Stimulated activated naive CD8-positive, alpha-beta T cell treated with anti-CD3 and anti-CD28 coated beads, Interleukin-15, Interleukin-2, amounts not matched to agents 100 ng/mL and 50 ng/mL, for 24 hours (primary cell): ENCODE data around the gene ZFP64.
"Not testable (repeated sequence)": the region's sequence is repeated elsewhere in the genome, so short reads cannot be mapped to it uniquely, and the experiment has no call there.

ENCODE experiments used
- H3K27ac Mint-ChIP-seq: one replicate; pipeline ENCODE4 v1.8.0; 2021; ENCODE audit warnings: mild to moderate bottlenecking, mixed read lengths
- H3K27me3 Mint-ChIP-seq: one replicate; pipeline ENCODE4 v1.8.0; 2021; ENCODE audit warnings: mixed read lengths
- H3K36me3 Mint-ChIP-seq: one replicate; pipeline ENCODE4 v1.8.0; 2021; ENCODE audit warnings: low read depth, mixed read lengths
- H3K4me1 Mint-ChIP-seq: one replicate; pipeline ENCODE4 v1.8.0; 2021; ENCODE audit warnings: low read depth, mixed read lengths
- H3K4me3 Mint-ChIP-seq: one replicate; pipeline ENCODE4 v1.8.0; 2021; ENCODE audit warnings: mild to moderate bottlenecking, mixed read lengths
- H3K9me3 Mint-ChIP-seq: one replicate; pipeline ENCODE4 v1.8.0; 2021; ENCODE audit warnings: mixed read lengths

ZFP64 gene

GRCh38 chr20:52213995-52214394 is 22.4 kb upstream of the ZFP64 start:
- Mint-ChIP-seq H3K27ac (no peak overlapping the region), H3K9me3 (peaks cover 18% of the 10 kb centered on the region), H3K4me1 (no peaks in the 10 kb centered on the region), H3K4me3 (no peak overlapping the region), H3K27me3 (peaks cover 45% of the 10 kb centered on the region), H3K36me3 (peaks cover 5% of the 10 kb centered on the region)

DNA sequence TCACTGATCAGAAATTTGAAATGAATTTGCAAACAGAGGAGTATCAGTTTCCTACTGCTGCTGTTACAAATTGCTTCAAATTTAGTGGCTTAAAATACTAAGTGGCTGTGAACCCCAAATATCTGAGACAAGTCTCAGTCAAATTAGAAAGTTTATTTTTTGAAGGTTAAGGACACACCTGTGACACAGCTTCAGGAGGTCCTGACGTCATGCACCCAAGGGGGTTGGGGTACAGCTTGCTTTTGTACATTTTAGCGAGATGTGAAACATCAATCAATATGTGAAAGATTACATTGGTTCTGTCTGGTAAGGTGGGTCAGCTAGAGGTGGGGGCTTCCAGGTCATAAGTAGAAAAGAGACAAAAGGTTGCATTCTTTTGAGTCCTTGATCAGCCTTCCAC is 21.4 kb upstream of the ZFP64 start:
- Mint-ChIP-seq H3K27ac (no peak overlapping the region), H3K27me3 (peaks cover 48% of the 10 kb centered on the region)

DNA sequence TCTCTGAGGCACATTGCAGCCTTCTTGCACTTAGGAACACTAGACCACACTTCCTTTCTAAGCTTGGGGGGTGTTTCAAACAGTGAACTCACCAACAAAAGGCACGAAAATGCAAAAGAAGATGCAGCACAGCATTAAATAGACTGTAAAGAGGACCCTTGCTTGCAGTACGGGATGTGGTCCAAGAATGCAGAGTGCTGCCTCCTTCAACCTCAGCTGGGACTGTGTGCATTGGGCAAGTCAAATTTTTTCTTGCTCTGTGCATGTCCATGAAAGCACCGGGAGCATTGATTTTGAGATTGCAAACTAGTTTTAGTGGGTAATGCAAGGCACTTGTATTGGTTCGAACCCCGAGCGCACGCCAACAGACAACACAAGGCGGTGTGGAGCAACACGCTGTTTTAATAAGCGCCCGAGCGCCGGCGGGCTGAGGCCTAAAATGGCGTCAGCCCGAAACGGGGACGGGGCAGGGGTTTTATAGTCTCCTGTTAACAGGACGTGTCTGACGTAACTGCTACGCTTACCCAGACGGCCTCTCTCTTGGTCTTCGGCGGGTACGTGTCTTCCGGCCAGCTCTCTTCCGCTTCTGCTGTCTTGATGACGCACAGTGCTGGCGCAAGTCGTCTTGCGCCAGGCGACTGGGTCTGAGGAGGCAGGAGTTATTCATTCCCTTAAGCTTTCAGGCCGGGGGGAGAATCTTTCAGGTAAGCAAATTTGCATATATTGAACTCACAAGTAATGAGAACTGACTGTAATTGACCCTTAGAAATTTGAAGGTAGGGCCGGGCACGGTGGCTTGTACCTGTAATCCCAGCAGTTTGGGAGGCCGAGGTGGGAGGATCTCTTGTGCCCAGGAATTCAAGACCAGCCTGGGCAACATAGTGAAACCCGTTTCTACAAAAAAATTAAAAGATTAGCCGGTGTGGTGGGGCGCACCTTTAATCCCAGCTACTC is 18.7 kb upstream of the ZFP64 start:
- peaks cover 10% of the 10 kb centered on the region for H3K9me3 Mint-ChIP-seq
- H3K4me1 Mint-ChIP-seq = no peaks in the 10 kb centered on the region
- peaks cover 5% of the 10 kb centered on the region for H3K36me3 Mint-ChIP-seq
- no peak overlapping the region for H3K27ac Mint-ChIP-seq
- peaks cover 48% of the 10 kb centered on the region for H3K27me3 Mint-ChIP-seq
- no peak overlapping the region for H3K4me3 Mint-ChIP-seq

More for the DNA sequence above, 21.4 kb upstream of the ZFP64 start:
- Mint-ChIP-seq H3K4me3 (no peak overlapping the region), H3K9me3 (peaks cover 18% of the 10 kb centered on the region), H3K4me1 (no peaks in the 10 kb centered on the region), H3K36me3 (peaks cover 5% of the 10 kb centered on the region)

- Mint-ChIP-seq H3K9me3 (peaks cover 10% of the 10 kb centered on the region), H3K27ac (no peak overlapping the region), H3K27me3 (peaks cover 41% of the 10 kb centered on the region), H3K4me3 (no peak overlapping the region), H3K4me1 (no peaks in the 10 kb centered on the region), H3K36me3 (peaks cover 5% of the 10 kb centered on the region)
These were observed 17.6 kb upstream of the ZFP64 start for GRCh38 chr20:52209154-52209571.

- Mint-ChIP-seq H3K27me3 (peaks cover 23% of the 10 kb centered on the region), H3K27ac (no peak overlapping the region), H3K4me1 (no peaks in the 10 kb centered on the region), H3K36me3 (peaks cover 5% of the 10 kb centered on the region), H3K9me3 (peaks cover 10% of the 10 kb centered on the region), H3K4me3 (no peak overlapping the region)
These were observed 15.6 kb upstream of the ZFP64 start for GRCh38 chr20:52207020-52207810.

GRCh38 chr20:52204136-52204535 is 12.6 kb upstream of the ZFP64 start:
- H3K4me3 Mint-ChIP-seq = no peak overlapping the region
- no peaks in the 10 kb centered on the region for H3K4me1 Mint-ChIP-seq
- no peaks in the 10 kb centered on the region for H3K36me3 Mint-ChIP-seq
- no peak overlapping the region for H3K27ac Mint-ChIP-seq
- H3K27me3 Mint-ChIP-seq = peaks cover 13% of the 10 kb centered on the region
- H3K9me3 Mint-ChIP-seq = no peaks in the 10 kb centered on the region

GRCh38 chr20:52201395-52201794 is 9.8 kb upstream of the ZFP64 start:
- Mint-ChIP-seq H3K27ac (no peak overlapping the region), H3K27me3 (no peaks in the 10 kb centered on the region), H3K9me3 (no peaks in the 10 kb centered on the region)

DNA sequence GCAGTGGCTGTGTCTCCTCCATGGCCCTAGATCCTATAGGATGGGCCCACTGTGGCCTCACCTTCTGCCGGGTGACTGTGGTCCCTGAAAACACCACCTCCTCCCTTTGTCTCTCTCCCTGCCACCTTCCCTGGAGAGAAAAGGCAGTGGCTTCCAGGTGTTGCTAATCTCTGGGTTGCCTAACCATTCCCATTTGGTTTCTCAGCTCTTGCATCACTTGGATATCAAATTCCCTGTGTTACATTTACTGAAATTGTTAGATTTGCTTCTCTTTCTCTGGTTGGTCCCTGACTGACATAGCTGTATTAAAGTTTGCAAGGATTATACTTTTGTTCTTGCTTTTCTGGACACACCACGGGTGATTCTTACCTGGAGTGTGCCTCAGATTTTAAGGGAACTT is 9.3 kb upstream of the ZFP64 start:
- Mint-ChIP-seq H3K4me1 (no peaks in the 10 kb centered on the region), H3K27ac (no peak overlapping the region)

More at GRCh38 chr20:52201395-52201794, 9.8 kb upstream of the ZFP64 start:
- no peak overlapping the region for H3K4me3 Mint-ChIP-seq
- no peaks in the 10 kb centered on the region for H3K36me3 Mint-ChIP-seq
- no peaks in the 10 kb centered on the region for H3K4me1 Mint-ChIP-seq

GRCh38 chr20:52196845-52197244 is 5.3 kb upstream of the ZFP64 start:
- peaks cover 10% of the 10 kb centered on the region for H3K4me1 Mint-ChIP-seq
- no peaks in the 10 kb centered on the region for H3K9me3 Mint-ChIP-seq
- no peak overlapping the region for H3K4me3 Mint-ChIP-seq
- no peak overlapping the region for H3K27ac Mint-ChIP-seq
- no peaks in the 10 kb centered on the region for H3K36me3 Mint-ChIP-seq
- H3K27me3 Mint-ChIP-seq = no peaks in the 10 kb centered on the region

More for the DNA sequence above, 9.3 kb upstream of the ZFP64 start:
- Mint-ChIP-seq H3K36me3 (no peaks in the 10 kb centered on the region), H3K9me3 (no peaks in the 10 kb centered on the region), H3K4me3 (no peak overlapping the region), H3K27me3 (no peaks in the 10 kb centered on the region)

GRCh38 chr20:52193886-52194545 is 2.4 kb upstream of the ZFP64 start:
- no peak overlapping the region for H3K4me3 Mint-ChIP-seq

DNA sequence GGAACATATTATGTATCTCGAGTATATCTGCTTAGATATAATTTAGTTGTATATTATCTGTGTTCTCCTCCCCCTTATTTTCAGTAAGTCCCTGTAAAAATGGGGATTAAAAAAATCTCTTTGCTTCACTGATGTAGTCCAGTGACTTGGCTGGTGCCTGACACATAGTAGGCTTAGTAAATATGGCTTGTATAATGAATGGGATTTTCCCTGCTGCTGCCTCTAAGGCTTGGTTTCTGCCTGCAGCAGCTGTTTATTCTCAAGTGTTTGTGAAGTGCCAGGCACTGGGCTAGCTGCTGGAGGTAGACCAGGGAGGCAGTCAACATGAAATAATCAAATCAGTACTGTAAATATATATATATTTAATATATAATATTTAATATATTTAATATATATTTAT is 1.6 kb upstream of the ZFP64 start:
- H3K36me3 Mint-ChIP-seq = no peaks in the 10 kb centered on the region
- peaks cover 23% of the 10 kb centered on the region for H3K4me1 Mint-ChIP-seq
- H3K27ac Mint-ChIP-seq = no peak overlapping the region
- no peaks in the 10 kb centered on the region for H3K9me3 Mint-ChIP-seq
- H3K4me3 Mint-ChIP-seq = peak overlapping the region; percentile 79
- H3K27me3 Mint-ChIP-seq = no peaks in the 10 kb centered on the region

More at GRCh38 chr20:52193886-52194545, 2.4 kb upstream of the ZFP64 start:
- Mint-ChIP-seq H3K9me3 (no peaks in the 10 kb centered on the region), H3K27ac (no peak overlapping the region), H3K4me1 (peaks cover 23% of the 10 kb centered on the region), H3K27me3 (no peaks in the 10 kb centered on the region), H3K36me3 (no peaks in the 10 kb centered on the region)

- peak overlapping the region; percentile 79 for H3K4me3 Mint-ChIP-seq
- H3K9me3 Mint-ChIP-seq, H3K36me3 Mint-ChIP-seq, H3K27me3 Mint-ChIP-seq: not testable (repeated sequence)
- H3K27ac Mint-ChIP-seq = peak overlapping the region; percentile 78
- H3K4me1 Mint-ChIP-seq = peaks cover 23% of the 10 kb centered on the region
These were observed 1.1 kb upstream of the ZFP64 start for GRCh38 chr20:52192719-52193007.

- H3K27ac Mint-ChIP-seq = peak overlapping the region; percentile 78
- H3K4me3 Mint-ChIP-seq = peak overlapping the region; percentile 79
- no peaks in the 10 kb centered on the region for H3K9me3 Mint-ChIP-seq
- no peaks in the 10 kb centered on the region for H3K27me3 Mint-ChIP-seq
- peaks cover 23% of the 10 kb centered on the region for H3K4me1 Mint-ChIP-seq
- H3K36me3 Mint-ChIP-seq = peaks cover 4% of the 10 kb centered on the region
These were observed 538 bp upstream of the ZFP64 start for GRCh38 chr20:52191916-52192718.

DNA sequence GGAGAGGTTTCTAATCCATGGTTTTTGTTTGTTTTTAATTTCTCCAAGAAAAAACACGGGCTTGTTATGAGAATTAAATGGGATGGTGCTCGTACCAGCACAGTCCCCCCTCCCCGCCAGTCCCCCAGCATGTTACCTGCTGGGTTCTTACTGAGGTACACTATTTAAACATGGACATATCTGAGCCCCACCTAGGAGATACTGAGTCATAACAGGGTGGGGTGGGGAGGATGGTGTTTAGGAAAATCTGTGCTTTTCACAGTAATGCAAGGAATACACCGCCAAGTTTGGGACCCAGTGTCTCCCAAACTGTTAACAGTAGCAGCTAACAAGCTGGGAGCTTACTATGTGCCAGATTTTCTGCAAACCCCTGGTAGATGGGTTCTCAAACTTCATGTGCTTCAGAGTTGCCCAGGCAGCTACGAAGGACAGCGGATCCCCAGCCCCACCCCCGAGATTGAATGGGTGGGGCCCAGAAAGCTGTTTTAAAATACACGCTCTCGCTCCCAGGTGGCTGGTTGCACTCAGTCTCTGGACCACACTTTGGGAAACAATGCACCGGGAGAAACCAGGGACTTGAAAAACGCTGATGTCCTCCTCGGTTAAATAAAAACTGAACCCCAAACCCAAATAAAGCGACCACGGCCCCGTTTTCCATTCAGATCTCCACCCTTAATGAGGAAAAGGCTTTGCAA is 995 bp downstream of the ZFP64 start:
- Mint-ChIP-seq H3K27me3 (no peaks in the 10 kb centered on the region), H3K4me3 (peak overlapping the region; percentile 87), H3K36me3 (peaks cover 9% of the 10 kb centered on the region), H3K27ac (peak overlapping the region; percentile 88), H3K4me1 (peaks cover 23% of the 10 kb centered on the region), H3K9me3 (no peaks in the 10 kb centered on the region)
